Trophoblast cell (in vitro differentiated cells and primary cell): ENCODE measurements around the gene C22orf42.
"Not testable (repeated sequence)": the region's sequence is repeated elsewhere in the genome, so short reads cannot be mapped to it uniquely, and the experiment has no call there.

Source experiments
- DNase-seq, 2 donors: peaks; one replicate each; pipeline ENCODE4 v3.0.0-alpha.2; 2016
- H2AFZ ChIP-seq: 2 replicates; pipeline ENCODE4 v1.6.1; 2013; ENCODE audit warnings: low read length, moderate library complexity, mild to moderate bottlenecking; ENCODE audit not compliant: insufficient read depth, poor library complexity
- H2AK5ac ChIP-seq: 2 replicates; pipeline ENCODE4 v1.6.1; 2013; ENCODE audit warnings: mild to moderate bottlenecking, low read length
- H2BK120ac ChIP-seq: 2 replicates; pipeline ENCODE4 v1.6.1; 2013; ENCODE audit warnings: low read length, mild to moderate bottlenecking, moderate library complexity; ENCODE audit not compliant: insufficient read depth, poor library complexity
- H2BK12ac ChIP-seq: 2 replicates; pipeline ENCODE4 v1.6.1; 2013; ENCODE audit warnings: mild to moderate bottlenecking, low read length, moderate library complexity
- H2BK5ac ChIP-seq: 2 replicates; pipeline ENCODE4 v1.6.1; 2013; ENCODE audit warnings: low read length, low read depth, moderate library complexity, mild to moderate bottlenecking; ENCODE audit not compliant: poor library complexity
- H3K14ac ChIP-seq: 2 replicates; pipeline ENCODE4 v1.6.1; 2013; ENCODE audit warnings: mild to moderate bottlenecking, low read length
- H3K18ac ChIP-seq: 2 replicates; pipeline ENCODE4 v1.6.1; 2013; ENCODE audit warnings: mild to moderate bottlenecking, low read length
- H3K23ac ChIP-seq: 2 replicates; pipeline ENCODE4 v1.6.1; 2013; ENCODE audit warnings: low read length
- H3K27ac ChIP-seq: 2 replicates; pipeline ENCODE4 v1.5.1; 2013; ENCODE audit warnings: low read depth, mild to moderate bottlenecking, inconsistent platforms, low read length, moderate library complexity
- H3K27me3 ChIP-seq: 2 replicates; pipeline ENCODE4 v1.6.1; 2013; ENCODE audit warnings: inconsistent platforms, mild to moderate bottlenecking, low read length, moderate library complexity; ENCODE audit not compliant: insufficient read depth
- H3K36me3 ChIP-seq, 2 experiments: 1 replicate in 1 of 2; 2 replicates in 1 of 2; pipeline ENCODE4 v1.6.1; 2013; ENCODE audit warnings: low read length in 2 of 2, mild to moderate bottlenecking in 2 of 2, moderate library complexity in 1 of 2; ENCODE audit not compliant: insufficient read depth in 2 of 2, control insufficient read depth in 1 of 2
- H3K4ac ChIP-seq: 2 replicates; pipeline ENCODE4 v1.6.1; 2013; ENCODE audit warnings: low read depth, mild to moderate bottlenecking, low read length, moderate library complexity
- H3K4me1 ChIP-seq, 2 experiments: 1 replicate in 1 of 2; 2 replicates in 1 of 2; pipeline ENCODE4 v1.6.1; 2013; ENCODE audit warnings: low read length in 2 of 2, mild to moderate bottlenecking in 2 of 2, moderate library complexity in 1 of 2; ENCODE audit not compliant: insufficient read depth in 2 of 2, control insufficient read depth in 1 of 2
- H3K4me2 ChIP-seq: 2 replicates; pipeline ENCODE4 v1.6.1; 2013; ENCODE audit warnings: inconsistent platforms, mild to moderate bottlenecking, low read length, moderate library complexity
- H3K4me3 ChIP-seq: 2 replicates; pipeline ENCODE4 v1.5.1; 2013; ENCODE audit warnings: mild to moderate bottlenecking, low read depth, low read length, inconsistent platforms
- H3K79me1 ChIP-seq: one replicate; pipeline ENCODE4 v1.6.1; 2013; ENCODE audit warnings: low read length
- H3K79me2 ChIP-seq: 2 replicates; pipeline ENCODE4 v1.6.1; 2013; ENCODE audit warnings: low read length, mild to moderate bottlenecking; ENCODE audit not compliant: control insufficient read depth, insufficient read depth, poor library complexity
- H3K9ac ChIP-seq: 2 replicates; pipeline ENCODE4 v1.6.1; 2013; ENCODE audit warnings: mild to moderate bottlenecking, low read length
- H3K9me3 ChIP-seq: 2 replicates; pipeline ENCODE4 v1.6.1; 2013; ENCODE audit warnings: low read depth, mild to moderate bottlenecking, control low read depth, inconsistent platforms, low read length; ENCODE audit not compliant: insufficient read depth
- H4K12ac ChIP-seq: 2 replicates; pipeline ENCODE4 v1.6.1; 2013; ENCODE audit warnings: low read depth, mild to moderate bottlenecking, low read length, moderate library complexity
- H4K8ac ChIP-seq: 2 replicates; pipeline ENCODE4 v1.6.1; 2013; ENCODE audit warnings: low read depth, mild to moderate bottlenecking, low read length, moderate library complexity
- H4K91ac ChIP-seq: one replicate; pipeline ENCODE4 v1.6.1; 2013; ENCODE audit warnings: low read depth, mild to moderate bottlenecking, low read length, moderate library complexity
- WGBS: extraction: QIAGEN DNeasy Blood & Tissue Kit; methylation state at CpG from one replicate; pipeline ENCODE4 v1.1.7; 2013; ENCODE audit warnings: missing lambda C conversion rate; ENCODE audit not compliant: insufficient read length, insufficient coverage; ENCODE audit errors: extremely low coverage; 5-methylcytosine and 5-hydroxymethylcytosine counted together

The C22orf42 gene

GRCh38 chr22:32199961-32200360 lies 40.9 kb upstream of the C22orf42 start:
- no peak overlapping the region for H3K14ac ChIP-seq
- no peaks in the 10 kb centered on the region for H3K79me2 ChIP-seq
- no peak overlapping the region for H2BK120ac ChIP-seq
- H3K9ac ChIP-seq = no peak overlapping the region
- H3K4me2 ChIP-seq = no peak overlapping the region
- H3K27ac ChIP-seq = no peak overlapping the region
- DNase-seq = no peak
- peaks cover 12% of the 10 kb centered on the region for H3K27me3 ChIP-seq
- H4K12ac ChIP-seq = no peak overlapping the region
- no peak overlapping the region for H3K23ac ChIP-seq
- peaks cover 5 to 6% of the 10 kb centered on the region in 2 experiments for H3K4me1 ChIP-seq
- no peak overlapping the region for H2BK12ac ChIP-seq
- H4K91ac ChIP-seq = no peak overlapping the region
- no peaks in the 10 kb centered on the region for H3K9me3 ChIP-seq
- H3K4ac ChIP-seq = no peak overlapping the region
- H3K4me3 ChIP-seq = no peak overlapping the region
- no peaks in the 10 kb centered on the region for H3K79me1 ChIP-seq
- no peak overlapping the region for H2BK5ac ChIP-seq
- H3K36me3 ChIP-seq = no peaks in the 10 kb centered on the region
- no peak overlapping the region for H4K8ac ChIP-seq
- no peak overlapping the region for H2AFZ ChIP-seq
- WGBS = no CpG with 5 or more reads among the region's 7 CpGs
- no peak overlapping the region for H3K18ac ChIP-seq
- no peak overlapping the region for H2AK5ac ChIP-seq

- H3K9me3 ChIP-seq = no peaks in the 10 kb centered on the region
- H3K18ac ChIP-seq = no peak overlapping the region
These were observed 40.2 kb upstream of the C22orf42 start for GRCh38 chr22:32199341-32199740.

GRCh38 chr22:32197553-32198226 lies 38.6 kb upstream of the C22orf42 start:
- not testable (repeated sequence) for H3K36me3 ChIP-seq, H3K23ac ChIP-seq, H3K79me1 ChIP-seq, H2BK120ac ChIP-seq, H3K4me1 ChIP-seq, H3K9ac ChIP-seq, H3K4me3 ChIP-seq, H4K12ac ChIP-seq, H3K27ac ChIP-seq, H4K8ac ChIP-seq, H2AK5ac ChIP-seq, H3K18ac ChIP-seq, H4K91ac ChIP-seq, H3K14ac ChIP-seq, H3K27me3 ChIP-seq, H3K79me2 ChIP-seq, H3K4ac ChIP-seq, H2BK5ac ChIP-seq, H3K4me2 ChIP-seq, H2BK12ac ChIP-seq, H2AFZ ChIP-seq, DNase-seq, H3K9me3 ChIP-seq
- no CpG with 5 or more reads among the region's 5 CpGs for WGBS

More at GRCh38 chr22:32199341-32199740, 40.2 kb upstream of the C22orf42 start:
- Histone ChIP-seq H2BK5ac (no peak overlapping the region), H3K9ac (no peak overlapping the region), H3K23ac (no peak overlapping the region), H2AK5ac (no peak overlapping the region), H4K8ac (no peak overlapping the region), H2BK12ac (no peak overlapping the region), H3K4me1 (peaks cover 2 to 3% of the 10 kb centered on the region in 2 experiments), H3K4me2 (no peak overlapping the region), H2AFZ (no peak overlapping the region), H3K14ac (no peak overlapping the region), H2BK120ac (no peak overlapping the region), H3K4me3 (no peak overlapping the region), H3K4ac (no peak overlapping the region), H3K36me3 (no peaks in the 10 kb centered on the region), H3K27me3 (peaks cover 10% of the 10 kb centered on the region), H4K91ac (no peak overlapping the region), H3K79me2 (no peaks in the 10 kb centered on the region), H3K27ac (no peak overlapping the region), H3K79me1 (no peaks in the 10 kb centered on the region), H4K12ac (no peak overlapping the region)
- no CpG with 5 or more reads among the region's 6 CpGs for WGBS
- no peak for DNase-seq

GRCh38 chr22:32195900-32196299 lies 36.8 kb upstream of the C22orf42 start:
- not testable (repeated sequence) for DNase-seq, H4K12ac ChIP-seq, H2BK12ac ChIP-seq, H3K79me1 ChIP-seq, H4K8ac ChIP-seq, H3K23ac ChIP-seq, H3K14ac ChIP-seq, H3K36me3 ChIP-seq, H2AFZ ChIP-seq, H3K27ac ChIP-seq, H3K9me3 ChIP-seq, H3K4me3 ChIP-seq, H3K4ac ChIP-seq, H4K91ac ChIP-seq, H3K4me2 ChIP-seq, H3K4me1 ChIP-seq, H3K18ac ChIP-seq, H2BK120ac ChIP-seq, H2AK5ac ChIP-seq, H3K9ac ChIP-seq, H3K79me2 ChIP-seq, H3K27me3 ChIP-seq, H2BK5ac ChIP-seq
- no CpG with 5 or more reads among the region's 3 CpGs for WGBS
